ENCODE data around the gene BOLA1.
"Not testable (repeated sequence)": the region's sequence is repeated elsewhere in the genome, so short reads cannot be mapped to it uniquely, and the experiment has no call there.

Gene BOLA1

GRCh38 chr1:149899460-149900284 lies at the start of gene BOLA1:
Gene BOLA1, plus strand, starts transcription at chr1:149899568. Its CDS starts 492 bp downstream, at chr1:149900060.
- peak; percentile 94 for DNase-seq (ENCODE audit: low spot score)

- no peak for DNase-seq (ENCODE audit: low spot score)
Observed at GRCh38 chr1:149849947-149850360, 49.4 kb upstream of the BOLA1 start.

GRCh38 chr1:149850732-149851345 lies 48.5 kb upstream of the BOLA1 start:
- DNase-seq (ENCODE audit: low spot score) = not testable (repeated sequence)

- DNase-seq (ENCODE audit: low spot score) = not testable (repeated sequence)
Observed at GRCh38 chr1:149851585-149852213, 47.7 kb upstream of the BOLA1 start.

- DNase-seq (ENCODE audit: low spot score) = not testable (repeated sequence)
Observed at GRCh38 chr1:149852263-149852662, 47.1 kb upstream of the BOLA1 start.

GRCh38 chr1:149860271-149860670 lies 39.1 kb upstream of the BOLA1 start:
- not testable (repeated sequence) for DNase-seq (ENCODE audit: low spot score)

- not testable (repeated sequence) for DNase-seq (ENCODE audit: low spot score)
Observed at GRCh38 chr1:149860684-149861496, 38.5 kb upstream of the BOLA1 start.

GRCh38 chr1:149861497-149862054 lies 37.8 kb upstream of the BOLA1 start:
- not testable (repeated sequence) for DNase-seq (ENCODE audit: low spot score)

- DNase-seq (ENCODE audit: low spot score) = not testable (repeated sequence)
Observed at GRCh38 chr1:149866887-149867286, 32.5 kb upstream of the BOLA1 start.

- not testable (repeated sequence) for DNase-seq (ENCODE audit: low spot score)
Observed at GRCh38 chr1:149873060-149873459, 26.3 kb upstream of the BOLA1 start.

- no peak for DNase-seq (ENCODE audit: low spot score)
Observed at GRCh38 chr1:149877211-149877946, 22.0 kb upstream of the BOLA1 start.

- no peak for DNase-seq (ENCODE audit: low spot score)
Observed at GRCh38 chr1:149879556-149879955, 19.8 kb upstream of the BOLA1 start.

GRCh38 chr1:149881876-149882275 lies 17.5 kb upstream of the BOLA1 start:
- no peak for DNase-seq (ENCODE audit: low spot score)

GRCh38 chr1:149883598-149884247 lies 15.6 kb upstream of the BOLA1 start:
- DNase-seq (ENCODE audit: low spot score) = no peak

GRCh38 chr1:149884433-149885338 lies 14.7 kb upstream of the BOLA1 start:
- no peak for DNase-seq (ENCODE audit: low spot score)

GRCh38 chr1:149885339-149886120 lies 13.8 kb upstream of the BOLA1 start:
- peak; percentile 88 for DNase-seq (ENCODE audit: low spot score)

GRCh38 chr1:149886121-149886395 lies 13.3 kb upstream of the BOLA1 start:
- DNase-seq (ENCODE audit: low spot score) = not testable (repeated sequence)

- DNase-seq (ENCODE audit: low spot score) = peak; percentile 91
Observed at GRCh38 chr1:149886396-149887195, 12.8 kb upstream of the BOLA1 start.
